ENCODE data around the gene RNF121.

The RNF121 gene

GRCh38 chr11:71990701-71991100 lies 61.9 kb downstream of the RNF121 start:
- DNase-seq (ENCODE audit: low read depth) = no peak

- no peak for DNase-seq (ENCODE audit: low read depth)
Observed at GRCh38 chr11:71991494-71991893, 62.6 kb downstream of the RNF121 start.

- no peak for DNase-seq (ENCODE audit: low read depth)
Observed at GRCh38 chr11:71992136-71992730, 63.4 kb downstream of the RNF121 start.

GRCh38 chr11:71994786-71995185 lies 65.9 kb downstream of the RNF121 start:
- no peak for DNase-seq (ENCODE audit: low read depth)

- DNase-seq (ENCODE audit: low read depth) = no peak
Observed at GRCh38 chr11:71995726-71996291, 67.0 kb downstream of the RNF121 start.

GRCh38 chr11:71996517-71996916 lies 67.7 kb downstream of the RNF121 start:
- no peak for DNase-seq (ENCODE audit: low read depth)

- no peak for DNase-seq (ENCODE audit: low read depth)
Observed at GRCh38 chr11:71996946-71997345, 68.1 kb downstream of the RNF121 start.

GRCh38 chr11:71997594-71997993 lies 68.7 kb downstream of the RNF121 start:
- DNase-seq (ENCODE audit: low read depth) = no peak

- DNase-seq (ENCODE audit: low read depth) = no peak
Observed at GRCh38 chr11:71998061-71998460, 69.2 kb downstream of the RNF121 start.

- no peak for DNase-seq (ENCODE audit: low read depth)
Observed at GRCh38 chr11:71998649-71999310, 69.9 kb downstream of the RNF121 start, which contains the start of gene IL18BP. TSS of gene IL18BP (plus strand) at chr11:71998909. CDS start at chr11:71999985, 1,076 bp downstream.

- no peak for DNase-seq (ENCODE audit: low read depth)
Observed at GRCh38 chr11:71999362-71999761, 70.5 kb downstream of the RNF121 start.

GRCh38 chr11:71999798-72000197 lies 71.0 kb downstream of the RNF121 start:
- no peak for DNase-seq (ENCODE audit: low read depth)

GRCh38 chr11:72000202-72000867 lies 71.5 kb downstream of the RNF121 start:
- DNase-seq (ENCODE audit: low read depth) = no peak

- DNase-seq (ENCODE audit: low read depth) = no peak
Observed at GRCh38 chr11:72001285-72001684, 72.4 kb downstream of the RNF121 start.

- DNase-seq (ENCODE audit: low read depth) = no peak
Observed at GRCh38 chr11:72001834-72002591, 73.2 kb downstream of the RNF121 start.

GRCh38 chr11:72002841-72003775 lies 74.3 kb downstream of the RNF121 start:
- DNase-seq (ENCODE audit: low read depth) = no peak

- no peak for DNase-seq (ENCODE audit: low read depth)
Observed at GRCh38 chr11:72003776-72004171, 74.9 kb downstream of the RNF121 start.

GRCh38 chr11:72004515-72005346 lies 75.9 kb downstream of the RNF121 start:
- no peak for DNase-seq (ENCODE audit: low read depth)

GRCh38 chr11:72005347-72006260 lies 76.8 kb downstream of the RNF121 start:
- DNase-seq (ENCODE audit: low read depth) = no peak

Data from non-pigmented ciliary epithelial cell (primary cell).